ENCODE measurements around the gene TTC23. TPM values are rescaled to one million over a fixed set of nuclear protein-coding genes. Genes with fewer than 3 reads are reported as not detected.

TTC23 gene
- total RNA-seq, 1 experiment from 2014 or later = 17.8 TPM

DNA sequence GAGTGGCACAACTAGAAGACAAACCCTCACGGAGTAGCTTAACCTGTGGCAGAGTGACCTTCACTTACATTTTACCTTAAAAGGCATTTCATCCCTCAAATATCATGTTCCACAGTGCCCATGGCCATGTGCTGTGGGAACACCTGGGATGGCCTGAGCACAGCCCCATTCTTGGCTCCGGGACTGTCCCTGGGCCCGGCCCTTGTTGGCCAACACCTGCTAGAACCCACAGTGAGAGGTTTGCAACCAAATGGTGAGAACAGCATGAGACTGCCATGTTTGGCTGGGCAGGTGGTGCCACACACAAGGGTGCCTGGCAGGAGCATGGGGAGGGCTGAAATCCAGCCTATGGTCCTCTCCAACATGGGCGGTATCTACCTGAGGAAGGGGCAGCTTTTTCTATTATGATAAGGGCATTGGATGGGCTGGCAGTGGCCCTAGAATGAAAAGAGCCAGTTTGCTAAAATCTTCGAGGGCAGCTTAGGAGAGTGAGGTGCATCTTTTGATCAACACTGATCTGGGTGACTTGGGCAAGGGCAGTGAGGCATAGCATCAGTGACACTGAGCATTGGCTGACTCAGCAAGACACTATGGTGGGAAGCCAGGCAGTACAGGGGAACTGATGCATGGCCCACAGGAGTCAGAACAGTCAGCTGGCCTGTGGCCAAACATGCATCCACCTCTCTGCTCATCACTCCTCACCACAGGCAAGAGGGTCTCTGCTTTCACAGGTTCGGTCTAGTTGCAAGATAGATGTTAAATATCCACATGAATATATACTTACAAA lies 90.6 kb downstream of the TTC23 start:
- ATAC-seq = no peak
- no peak for DNase-seq (ENCODE audit: low spot score)
- POLR2A ChIA-PET = no interaction called here
- Mint-ChIP-seq H3K4me1 (peaks cover 8% of the 10 kb centered on the region), H3K9me3 (no peaks in the 10 kb centered on the region), H3K4me3 (no peak overlapping the region), H3K27ac (no peak overlapping the region), H3K27me3 (ENCODE audit: low read depth) (no peaks in the 10 kb centered on the region), H3K36me3 (peaks cover 12% of the 10 kb centered on the region)
- CTCF ChIA-PET = no interaction called here
- TF ChIP-seq E2F4 (CRISPR knock-in tag; IDR thresholded peaks at IDR 0.05; ENCODE audit: borderline replicate concordance, low read depth) = no peak
- TF ChIP-seq SP1 (CRISPR knock-in tag; conservative IDR thresholded peaks at IDR 0.05) = no peak
- TF ChIP-seq EMX1 (CRISPR knock-in tag; IDR thresholded peaks at IDR 0.05) = no peak
- no peak for TF ChIP-seq SOX15 (CRISPR knock-in tag; IDR thresholded peaks at IDR 0.05)
- TF ChIP-seq ZNF671 (CRISPR knock-in tag; IDR thresholded peaks at IDR 0.05) = no peak
- TF ChIP-seq ELF4 (CRISPR knock-in tag; IDR thresholded peaks at IDR 0.05; ENCODE audit: low read depth) = no peak
- TF ChIP-seq, protein P1, sequence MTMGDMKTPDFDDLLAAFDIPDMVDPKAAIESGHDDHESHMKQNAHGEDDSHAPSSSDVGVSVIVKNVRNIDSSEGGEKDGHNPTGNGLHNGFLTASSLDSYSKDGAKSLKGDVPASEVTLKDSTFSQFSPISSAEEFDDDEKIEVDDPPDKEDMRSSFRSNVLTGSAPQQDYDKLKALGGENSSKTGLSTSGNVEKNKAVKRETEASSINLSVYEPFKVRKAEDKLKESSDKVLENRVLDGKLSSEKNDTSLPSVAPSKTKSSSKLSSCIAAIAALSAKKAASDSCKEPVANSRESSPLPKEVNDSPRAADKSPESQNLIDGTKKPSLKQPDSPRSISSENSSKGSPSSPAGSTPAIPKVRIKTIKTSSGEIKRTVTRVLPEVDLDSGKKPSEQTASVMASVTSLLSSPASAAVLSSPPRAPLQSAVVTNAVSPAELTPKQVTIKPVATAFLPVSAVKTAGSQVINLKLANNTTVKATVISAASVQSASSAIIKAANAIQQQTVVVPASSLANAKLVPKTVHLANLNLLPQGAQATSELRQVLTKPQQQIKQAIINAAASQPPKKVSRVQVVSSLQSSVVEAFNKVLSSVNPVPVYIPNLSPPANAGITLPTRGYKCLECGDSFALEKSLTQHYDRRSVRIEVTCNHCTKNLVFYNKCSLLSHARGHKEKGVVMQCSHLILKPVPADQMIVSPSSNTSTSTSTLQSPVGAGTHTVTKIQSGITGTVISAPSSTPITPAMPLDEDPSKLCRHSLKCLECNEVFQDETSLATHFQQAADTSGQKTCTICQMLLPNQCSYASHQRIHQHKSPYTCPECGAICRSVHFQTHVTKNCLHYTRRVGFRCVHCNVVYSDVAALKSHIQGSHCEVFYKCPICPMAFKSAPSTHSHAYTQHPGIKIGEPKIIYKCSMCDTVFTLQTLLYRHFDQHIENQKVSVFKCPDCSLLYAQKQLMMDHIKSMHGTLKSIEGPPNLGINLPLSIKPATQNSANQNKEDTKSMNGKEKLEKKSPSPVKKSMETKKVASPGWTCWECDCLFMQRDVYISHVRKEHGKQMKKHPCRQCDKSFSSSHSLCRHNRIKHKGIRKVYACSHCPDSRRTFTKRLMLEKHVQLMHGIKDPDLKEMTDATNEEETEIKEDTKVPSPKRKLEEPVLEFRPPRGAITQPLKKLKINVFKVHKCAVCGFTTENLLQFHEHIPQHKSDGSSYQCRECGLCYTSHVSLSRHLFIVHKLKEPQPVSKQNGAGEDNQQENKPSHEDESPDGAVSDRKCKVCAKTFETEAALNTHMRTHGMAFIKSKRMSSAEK (CRISPR knock-in tag; IDR thresholded peaks at IDR 0.05; ENCODE audit: borderline replicate concordance) = no peak
- TF ChIP-seq MAX (CRISPR knock-in tag; IDR thresholded peaks at IDR 0.05) = no peak
- TF ChIP-seq GTF2I (CRISPR knock-in tag; conservative IDR thresholded peaks at IDR 0.05) = no peak
- TF ChIP-seq HMGXB4 (CRISPR knock-in tag; IDR thresholded peaks at IDR 0.05) = no peak

DNA sequence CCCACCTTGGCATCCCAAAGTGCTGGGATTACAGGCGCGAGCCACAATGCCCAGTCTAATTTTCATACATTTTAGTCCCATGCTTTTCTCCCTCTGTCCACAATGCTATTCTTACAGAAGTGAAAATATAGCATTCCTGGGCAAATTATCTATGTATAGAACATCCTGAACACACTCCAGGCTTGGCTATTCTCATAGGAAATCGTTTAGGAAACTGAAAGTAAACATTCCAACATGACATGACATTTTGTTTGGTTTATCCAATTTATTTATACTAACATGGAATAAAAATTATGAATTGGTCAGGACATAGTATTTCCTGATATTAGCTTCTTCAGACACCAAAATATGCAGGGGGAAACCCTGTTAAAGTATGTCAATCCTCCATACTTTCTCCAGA lies 91.9 kb downstream of the TTC23 start:
- POLR2A ChIA-PET = no interaction called here
- Mint-ChIP-seq H3K27ac (no peak overlapping the region), H3K36me3 (peaks cover 14% of the 10 kb centered on the region), H3K27me3 (ENCODE audit: low read depth) (no peaks in the 10 kb centered on the region), H3K9me3 (no peaks in the 10 kb centered on the region), H3K4me3 (no peak overlapping the region), H3K4me1 (peaks cover 12% of the 10 kb centered on the region)
- ATAC-seq (no peak), DNase-seq (ENCODE audit: low spot score) (no peak)
- no peak for TF ChIP-seq KAT7 (CRISPR knock-in tag; IDR thresholded peaks at IDR 0.05; ENCODE audit: borderline replicate concordance)
- TF ChIP-seq NFE2L1 (CRISPR knock-in tag; IDR thresholded peaks at IDR 0.05) = no peak
- TF ChIP-seq TEAD4 (CRISPR knock-in tag; IDR thresholded peaks at IDR 0.05) = no peak
- no peak for TF ChIP-seq CTCF (IDR thresholded peaks at IDR 0.05)
- TF ChIP-seq ZNF232 (CRISPR knock-in tag; IDR thresholded peaks at IDR 0.05) = no peak
- no peak for TF ChIP-seq IRF2 (CRISPR knock-in tag; IDR thresholded peaks at IDR 0.05; ENCODE audit: borderline replicate concordance, low read depth)
- TF ChIP-seq ELF4 (CRISPR knock-in tag; IDR thresholded peaks at IDR 0.05; ENCODE audit: low read depth) = no peak
- TF ChIP-seq, protein P2, sequence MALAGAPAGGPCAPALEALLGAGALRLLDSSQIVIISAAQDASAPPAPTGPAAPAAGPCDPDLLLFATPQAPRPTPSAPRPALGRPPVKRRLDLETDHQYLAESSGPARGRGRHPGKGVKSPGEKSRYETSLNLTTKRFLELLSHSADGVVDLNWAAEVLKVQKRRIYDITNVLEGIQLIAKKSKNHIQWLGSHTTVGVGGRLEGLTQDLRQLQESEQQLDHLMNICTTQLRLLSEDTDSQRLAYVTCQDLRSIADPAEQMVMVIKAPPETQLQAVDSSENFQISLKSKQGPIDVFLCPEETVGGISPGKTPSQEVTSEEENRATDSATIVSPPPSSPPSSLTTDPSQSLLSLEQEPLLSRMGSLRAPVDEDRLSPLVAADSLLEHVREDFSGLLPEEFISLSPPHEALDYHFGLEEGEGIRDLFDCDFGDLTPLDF (CRISPR knock-in tag; IDR thresholded peaks at IDR 0.05) = no peak
- TF ChIP-seq ZNF671 (CRISPR knock-in tag; IDR thresholded peaks at IDR 0.05) = no peak
- no peak for TF ChIP-seq GABPB1 (CRISPR knock-in tag; IDR thresholded peaks at IDR 0.05)
- TF ChIP-seq ZNF263 (CRISPR knock-in tag; IDR thresholded peaks at IDR 0.05; ENCODE audit: low read depth) = no peak
- no peak for TF ChIP-seq ATF6 (CRISPR knock-in tag; IDR thresholded peaks at IDR 0.05)
- CTCF ChIA-PET = interaction anchor here (1.9 kb wide), 1 partner anchor 57 kb away, joined by 5 read pairs; no protein-coding TSS in a partner anchor

Data from WTC11 (cell line).